DOHH2 (cell line): ENCODE data around the gene FRRS1.

ENCODE experiments used
- H3F3A ChIP-seq: fragments of 200-600 bp; sonication (generic), shearing (Covaris generic); 2 replicates; pipeline ENCODE4 v1.6.0; 2016; ENCODE audit warnings: antibody characterized with exemption, mild to moderate bottlenecking; ENCODE audit not compliant: control insufficient read depth, insufficient read depth
- H3K27ac ChIP-seq: fragments of 200-600 bp; sonication (generic); 2 replicates; pipeline ENCODE4 v1.5.1; 2014; ENCODE audit warnings: low read depth, mild to moderate bottlenecking, low read length, moderate library complexity
- H3K27me3 ChIP-seq: fragments of 200-600 bp; sonication (generic); 2 replicates; pipeline ENCODE4 v1.6.1; 2014; ENCODE audit warnings: mild to moderate bottlenecking, low read length, mixed read lengths; ENCODE audit not compliant: control insufficient read depth
- H3K36me3 ChIP-seq: fragments of 200-600 bp; sonication (generic); 2 replicates; pipeline ENCODE4 v1.6.1; 2014; ENCODE audit warnings: mild to moderate bottlenecking, low read length, moderate library complexity, mixed read lengths; ENCODE audit not compliant: control insufficient read depth
- H3K4me1 ChIP-seq: fragments of 200-600 bp; sonication (generic); 2 replicates; pipeline ENCODE4 v1.6.1; 2014; ENCODE audit warnings: mild to moderate bottlenecking, low read length, mixed read lengths; ENCODE audit not compliant: control insufficient read depth
- H3K4me2 ChIP-seq: fragments of 200-600 bp; sonication (generic); 2 replicates; pipeline ENCODE4 v1.6.0; 2014; ENCODE audit warnings: mild to moderate bottlenecking, low read length, moderate library complexity
- H3K4me3 ChIP-seq: fragments of 200-600 bp; sonication (generic); 2 replicates; pipeline ENCODE4 v1.5.1; 2014; ENCODE audit warnings: mild to moderate bottlenecking, low read length, mixed read lengths
- H3K79me2 ChIP-seq: fragments of 200-600 bp; sonication (generic); 2 replicates; pipeline ENCODE4 v1.6.1; 2014; ENCODE audit warnings: mild to moderate bottlenecking, low read length, mixed read lengths; ENCODE audit not compliant: control insufficient read depth
- H3K9me2 ChIP-seq: fragments of 200-600 bp; sonication (generic); replicated peaks from 2 replicates; pipeline ENCODE4 v1.6.1; 2014; ENCODE audit warnings: mild to moderate bottlenecking, low read length, mixed read lengths; ENCODE audit not compliant: control insufficient read depth
- H3K9me3 ChIP-seq: fragments of 200-600 bp; sonication (generic); 2 replicates; pipeline ENCODE4 v1.6.1; 2014; ENCODE audit warnings: antibody characterized with exemption, low read length, mixed read lengths; ENCODE audit not compliant: control insufficient read depth, insufficient read depth
- H4K20me1 ChIP-seq: fragments of 200-600 bp; sonication (generic); 2 replicates; pipeline ENCODE4 v1.6.0; 2014; ENCODE audit warnings: low read depth, mild to moderate bottlenecking, antibody characterized with exemption, low read length, moderate library complexity; ENCODE audit not compliant: control insufficient read depth, insufficient read depth
- CTCF ChIP-seq: fragments of 200-600 bp; sonication (generic); IDR thresholded peaks from one replicate; pipeline ENCODE4 v1.5.1; 2014; ENCODE audit warnings: antibody characterized with exemption, mild to moderate bottlenecking, low read depth, low read length; ENCODE audit not compliant: poor library complexity, severe bottlenecking
- EZH2phosphoT487 ChIP-seq: fragments of 200-600 bp; sonication (generic); IDR thresholded peaks from 2 replicates; pipeline ENCODE4 v1.6.1; 2017; ENCODE audit warnings: borderline replicate concordance, mild to moderate bottlenecking, antibody characterized with exemption, low read length, moderate library complexity, mixed read lengths

The FRRS1 gene

DNA sequence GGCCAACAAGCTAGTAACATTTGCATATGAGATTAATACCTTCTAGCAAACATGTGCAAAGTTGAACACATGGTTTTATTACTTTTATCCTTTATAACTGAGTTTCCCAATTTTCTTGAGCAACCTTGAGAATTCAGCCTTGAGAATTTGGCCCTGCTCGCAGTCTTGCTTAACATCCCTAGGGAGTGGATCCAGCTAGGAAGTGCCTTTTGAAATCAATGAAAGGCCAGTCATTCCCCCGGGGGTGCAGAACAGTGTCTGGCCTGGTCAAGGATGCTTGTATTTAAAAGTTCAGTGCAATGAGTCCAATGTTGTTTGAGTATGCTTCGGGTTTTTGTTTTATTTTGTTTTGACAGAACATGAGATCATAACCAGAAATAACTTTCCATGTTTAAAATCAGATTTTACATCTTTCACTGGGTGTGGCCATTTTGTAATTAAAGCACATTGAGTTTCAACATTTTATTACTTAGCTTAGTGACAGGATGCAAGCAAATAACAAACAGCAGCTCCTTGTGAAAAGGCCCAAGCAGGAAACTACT is 103.8 kb downstream of the FRRS1 start:
- no peak overlapping the region for H3K27ac ChIP-seq
- no peaks in the 10 kb centered on the region for H3K9me3 ChIP-seq
- H3K4me2 ChIP-seq = no peak overlapping the region
- no peaks in the 10 kb centered on the region for H3K9me2 ChIP-seq
- H3K4me1 ChIP-seq = no peaks in the 10 kb centered on the region
- H3K27me3 ChIP-seq = 0 out of 2 replicates have a peak, but pooled peaks cover 4% of the 10 kb centered on the region
- no peaks in the 10 kb centered on the region for H3K36me3 ChIP-seq
- no peaks in the 10 kb centered on the region for H3F3A ChIP-seq
- H3K79me2 ChIP-seq = no peaks in the 10 kb centered on the region
- no peak overlapping the region for H3K4me3 ChIP-seq
- no peaks in the 10 kb centered on the region for H4K20me1 ChIP-seq
- TF ChIP-seq EZH2phosphoT487 (no peak), CTCF (no peak)

DNA sequence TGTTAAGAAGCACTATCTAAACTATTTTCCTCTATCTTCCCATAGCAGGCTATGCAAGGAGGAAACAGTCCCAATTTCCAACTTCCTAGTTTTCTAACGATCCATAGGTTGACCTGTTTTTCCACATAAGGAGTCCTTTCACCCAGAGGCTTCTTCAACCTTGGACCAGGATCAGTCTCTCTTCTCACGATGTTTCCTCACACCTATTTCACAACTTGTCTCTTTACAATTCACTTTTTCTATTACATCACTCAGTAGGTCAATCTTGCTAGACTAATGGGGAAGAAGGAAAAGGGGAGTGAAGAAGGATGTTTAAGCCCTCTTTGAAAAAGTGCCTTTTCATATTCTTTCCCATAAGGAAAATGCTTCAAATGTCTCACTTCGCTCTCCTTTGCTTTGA is 104.7 kb downstream of the FRRS1 start:
- no peaks in the 10 kb centered on the region for H3K4me1 ChIP-seq
- H3K79me2 ChIP-seq = no peaks in the 10 kb centered on the region
- TF ChIP-seq EZH2phosphoT487 (no peak), CTCF (no peak)
- no peak overlapping the region for H3K4me3 ChIP-seq
- no peaks in the 10 kb centered on the region for H3K9me2 ChIP-seq
- no peak overlapping the region for H3K27ac ChIP-seq
- no peaks in the 10 kb centered on the region for H3K9me3 ChIP-seq
- no peak overlapping the region for H3K4me2 ChIP-seq
- H3F3A ChIP-seq = no peaks in the 10 kb centered on the region
- no peaks in the 10 kb centered on the region for H3K27me3 ChIP-seq
- H4K20me1 ChIP-seq = no peaks in the 10 kb centered on the region
- no peaks in the 10 kb centered on the region for H3K36me3 ChIP-seq

GRCh38 chr1:99660496-99660895 is 105.9 kb downstream of the FRRS1 start:
- TF ChIP-seq CTCF (no peak), EZH2phosphoT487 (no peak)

GRCh38 chr1:99659755-99660210 is 106.7 kb downstream of the FRRS1 start:
- no peaks in the 10 kb centered on the region for H3K9me2 ChIP-seq
- no peaks in the 10 kb centered on the region for H4K20me1 ChIP-seq
- H3F3A ChIP-seq = no peaks in the 10 kb centered on the region
- H3K4me2 ChIP-seq = no peak overlapping the region
- no peak for TF ChIP-seq EZH2phosphoT487
- TF ChIP-seq CTCF = no peak
- no peaks in the 10 kb centered on the region for H3K36me3 ChIP-seq
- H3K79me2 ChIP-seq = no peaks in the 10 kb centered on the region
- H3K4me3 ChIP-seq = no peak overlapping the region
- H3K27me3 ChIP-seq = no peaks in the 10 kb centered on the region
- no peak overlapping the region for H3K27ac ChIP-seq
- H3K4me1 ChIP-seq = no peaks in the 10 kb centered on the region
- no peaks in the 10 kb centered on the region for H3K9me3 ChIP-seq

More at GRCh38 chr1:99660496-99660895, 105.9 kb downstream of the FRRS1 start:
- H3K79me2 ChIP-seq = no peaks in the 10 kb centered on the region
- no peaks in the 10 kb centered on the region for H4K20me1 ChIP-seq
- H3K9me3 ChIP-seq = no peaks in the 10 kb centered on the region
- no peaks in the 10 kb centered on the region for H3K4me1 ChIP-seq
- no peak overlapping the region for H3K4me2 ChIP-seq
- no peak overlapping the region for H3K4me3 ChIP-seq
- no peaks in the 10 kb centered on the region for H3K9me2 ChIP-seq
- H3F3A ChIP-seq = no peaks in the 10 kb centered on the region
- no peaks in the 10 kb centered on the region for H3K27me3 ChIP-seq
- no peak overlapping the region for H3K27ac ChIP-seq
- H3K36me3 ChIP-seq = no peaks in the 10 kb centered on the region
